Natural killer cell (primary cell): ENCODE measurements around the gene KAZN. TPM values are rescaled to one million over a fixed set of nuclear protein-coding genes. Genes with fewer than 3 reads are reported as not detected.
A peak's percentile ranks its signal among the peaks of the same experiment; 100 is the strongest.

Experiments
- ATAC-seq, 3 donors: fragments of 150-1000 bp in 2 of 3; fragments of 200-7000 bp in 1 of 3; cut with Tn5 transposase; 1 replicate in 1 of 3; 2 replicates in 2 of 3; pipeline ENCODE4 v1.10.0; 2021; ENCODE audit warnings: mild to moderate bottlenecking in 2 of 3, moderate library complexity in 2 of 3
- DNase-seq, 2 donors: peaks; one replicate each; pipeline versions ENCODE4 v3.0.0 to v3.0.0-alpha.2; 2013 to 2021; ENCODE audit warnings: mixed read lengths in 1 of 2
- H3K27ac ChIP-seq: one replicate; pipeline ENCODE4 v1.5.1; 2013; ENCODE audit warnings: mild to moderate bottlenecking, low read length
- H3K27me3 ChIP-seq: one replicate; pipeline ENCODE4 v1.6.1; 2013; ENCODE audit warnings: low read length; ENCODE audit not compliant: control insufficient read depth, insufficient read depth
- H3K36me3 ChIP-seq: one replicate; pipeline ENCODE4 v1.6.1; 2013; ENCODE audit warnings: low read length; ENCODE audit not compliant: control insufficient read depth, insufficient read depth
- H3K4me1 ChIP-seq: one replicate; pipeline ENCODE4 v1.6.1; 2013; ENCODE audit warnings: low read length; ENCODE audit not compliant: control insufficient read depth, insufficient read depth
- H3K4me3 ChIP-seq: one replicate; pipeline ENCODE4 v1.5.1; 2013; ENCODE audit warnings: low read length
- H3K9me3 ChIP-seq: one replicate; pipeline ENCODE4 v1.6.1; 2013; ENCODE audit warnings: low read length; ENCODE audit not compliant: control insufficient read depth, insufficient read depth
- H3K27ac Mint-ChIP-seq, 2 donors: one replicate each; pipeline ENCODE4 v1.8.0; 2022; ENCODE audit warnings: mild to moderate bottlenecking in 2 of 2, mixed read lengths in 2 of 2, moderate library complexity in 1 of 2
- H3K27me3 Mint-ChIP-seq, 2 donors: one replicate each; pipeline ENCODE4 v1.8.0; 2022; ENCODE audit warnings: low read depth in 2 of 2, mixed read lengths in 2 of 2
- H3K36me3 Mint-ChIP-seq: one replicate; pipeline ENCODE4 v1.8.0; 2022; ENCODE audit warnings: mixed read lengths
- H3K4me1 Mint-ChIP-seq, 2 donors: one replicate each; pipeline ENCODE4 v1.8.0; 2022; ENCODE audit warnings: mixed read lengths in 2 of 2
- H3K4me3 Mint-ChIP-seq: one replicate; pipeline ENCODE4 v1.8.0; 2022; ENCODE audit warnings: mild to moderate bottlenecking, moderate library complexity, mixed read lengths
- H3K9me3 Mint-ChIP-seq, 2 donors: one replicate each; pipeline ENCODE4 v1.8.0; 2022; ENCODE audit warnings: mixed read lengths in 2 of 2
- CTCF ChIP-seq: fragments of 200-600 bp; IDR thresholded peaks from one replicate; pipeline ENCODE4 v1.8.0; 2022; ENCODE audit warnings: antibody characterized with exemption
- WGBS: methylation state at CpG from one replicate; pipeline ENCODE4 v1.1.7; 2013; ENCODE audit warnings: missing lambda C conversion rate; ENCODE audit not compliant: insufficient coverage; 5-methylcytosine and 5-hydroxymethylcytosine counted together
- intact Hi-C: fragments of 100-400 bp; cut with micrococcal nuclease; formaldehyde crosslinking; loops from one replicate; pipeline ENCODE4 v1.14.2; 2022
- total RNA-seq, 4 donors: library from RNA; stranded (reverse); fragments of 120-200 nt in 1 of 4; gene quantifications; one replicate each; pipeline versions ENCODE4 v1.2.3 to v1.2.4, GENCODE V29; 2013 to 2022

Gene KAZN
- total RNA-seq, 3 donors from 2014 or later (not counting 1 experiment from before 2014, with no cell fraction given), result 1.2 to 2.0 (median 1.7) TPM

DNA sequence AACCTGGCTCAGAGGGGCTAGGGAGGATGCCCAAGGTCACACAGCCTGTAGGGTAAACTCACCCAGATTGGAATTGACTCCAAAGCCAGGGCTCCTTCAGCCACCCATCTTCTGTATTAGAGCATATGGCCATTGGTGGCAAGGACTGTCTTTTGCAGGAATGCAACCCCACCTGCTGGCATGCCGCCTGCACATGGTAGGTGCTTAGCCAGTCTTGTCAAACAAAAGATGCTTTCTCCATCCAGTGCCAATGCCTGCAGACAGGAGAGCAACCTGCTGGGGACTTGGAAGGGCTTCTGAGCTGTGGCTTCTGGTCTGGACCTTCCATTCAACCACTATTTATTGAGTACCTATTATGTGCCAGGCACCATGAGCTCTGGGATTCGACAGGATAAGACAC, 459.8 kb downstream of the KAZN start:
- DNase-seq, result no peak
- no peak for TF ChIP-seq CTCF
- peaks cover 6% of the 10 kb centered on the region for H3K9me3 ChIP-seq
- no peak overlapping the region for H3K27ac ChIP-seq
- 96% methylated on average over 1 of the region's 2 CpGs for WGBS
- intact Hi-C loops, result no loop called here
- no peak overlapping the region for H3K27ac Mint-ChIP-seq
- H3K36me3 Mint-ChIP-seq, result no peaks in the 10 kb centered on the region
- H3K4me3 Mint-ChIP-seq, result no peak overlapping the region
- H3K9me3 Mint-ChIP-seq, result no peaks in the 10 kb centered on the region
- no peaks in the 10 kb centered on the region for H3K4me1 ChIP-seq
- ATAC-seq, result no peak
- H3K27me3 ChIP-seq, result no peaks in the 10 kb centered on the region
- H3K4me1 Mint-ChIP-seq, result peaks cover 0 to 10% of the 10 kb centered on the region in 2 donors
- peaks cover 4 to 7% of the 10 kb centered on the region in 2 donors for H3K27me3 Mint-ChIP-seq
- no peaks in the 10 kb centered on the region for H3K36me3 ChIP-seq
- H3K4me3 ChIP-seq, result no peak overlapping the region

DNA sequence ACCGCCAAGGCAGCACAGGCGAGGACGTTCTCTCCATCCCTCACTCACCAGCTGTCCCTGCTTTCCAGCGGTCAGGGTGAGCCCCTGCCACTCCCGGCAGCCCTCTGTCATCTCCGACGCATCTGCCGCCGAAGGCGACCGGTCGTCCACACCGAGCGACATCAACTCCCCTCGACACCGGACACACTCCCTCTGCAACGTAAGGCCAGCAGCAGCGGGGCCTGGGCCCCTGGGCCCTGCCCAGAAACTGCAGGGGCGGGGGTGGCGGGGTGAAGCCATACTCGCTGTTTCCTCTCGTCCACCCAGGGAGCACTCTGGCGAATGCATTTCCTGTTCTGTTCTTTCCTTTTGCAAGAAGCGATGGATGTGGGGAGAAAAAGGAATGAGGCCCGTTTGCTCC, 461.6 kb downstream of the KAZN start:
- Histone ChIP-seq H3K36me3 (no peaks in the 10 kb centered on the region), H3K27me3 (no peaks in the 10 kb centered on the region), H3K4me1 (peaks cover 9% of the 10 kb centered on the region), H3K27ac (no peak overlapping the region), H3K4me3 (no peak overlapping the region), H3K9me3 (peaks cover 7% of the 10 kb centered on the region)
- Mint-ChIP-seq H3K27me3 (peaks cover 4 to 7% of the 10 kb centered on the region in 2 donors), H3K27ac (no peak overlapping the region), H3K4me1 (peaks cover 0 to 23% of the 10 kb centered on the region in 2 donors), H3K9me3 (no peaks in the 10 kb centered on the region), H3K36me3 (no peaks in the 10 kb centered on the region), H3K4me3 (no peak overlapping the region)
- 91% methylated on average over 25 of the region's 25 CpGs for whole genome bisulfite sequencing
- TF ChIP-seq CTCF, result no peak
- intact Hi-C loops, result no loop called here
- DNase-seq, result no peak
- no peak for ATAC-seq

DNA sequence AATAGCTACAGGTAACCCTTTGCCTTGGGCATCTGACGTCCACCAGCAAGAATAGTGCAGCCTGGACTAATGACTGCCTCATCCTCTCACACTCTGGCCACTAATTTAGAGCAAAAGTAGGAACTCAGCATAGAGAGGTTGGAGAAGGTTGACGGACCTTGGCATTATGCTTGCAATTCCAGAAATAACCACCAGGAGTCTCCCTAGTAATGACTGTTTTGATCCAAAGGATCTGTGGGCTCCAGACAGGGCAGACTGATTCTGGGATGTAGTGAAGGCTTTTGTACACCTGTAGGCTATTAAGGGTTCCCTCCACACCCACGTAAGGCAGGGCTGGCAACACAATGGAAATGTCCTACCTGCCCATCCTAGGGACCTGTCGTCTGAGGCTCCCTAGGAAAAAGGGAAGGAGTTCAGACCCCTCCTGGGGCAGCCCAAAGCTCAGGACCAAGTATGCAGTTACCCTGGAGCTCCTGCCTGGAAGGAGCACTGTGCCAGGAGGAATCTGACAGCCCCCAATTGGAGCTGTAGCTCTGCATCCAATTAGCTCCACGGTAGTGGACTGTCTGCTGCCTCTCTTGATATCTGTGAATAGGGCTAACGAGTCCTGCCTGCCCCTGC, 464.1 kb downstream of the KAZN start:
- no peaks in the 10 kb centered on the region for H3K36me3 Mint-ChIP-seq
- ATAC-seq, result no peak
- no peak for DNase-seq
- no peak overlapping the region for H3K4me3 Mint-ChIP-seq
- no peaks in the 10 kb centered on the region for H3K36me3 ChIP-seq
- no peaks in the 10 kb centered on the region for H3K9me3 Mint-ChIP-seq
- WGBS, result 100% methylated on average over 6 of the region's 6 CpGs
- no peak overlapping the region for H3K27ac Mint-ChIP-seq
- H3K4me3 ChIP-seq, result no peak overlapping the region
- no peaks in the 10 kb centered on the region for H3K27me3 ChIP-seq
- intact Hi-C loops, result loop anchor here (1.0 kb wide), 1 partner anchor 38 kb away; no protein-coding TSS in a partner anchor
- peaks cover 34% of the 10 kb centered on the region for H3K4me1 ChIP-seq
- peak; percentile 66 for TF ChIP-seq CTCF
- no peak overlapping the region for H3K27ac ChIP-seq
- peaks cover 4 to 7% of the 10 kb centered on the region in 2 donors for H3K27me3 Mint-ChIP-seq
- H3K9me3 ChIP-seq, result peaks cover 13% of the 10 kb centered on the region
- peaks cover 20 to 47% of the 10 kb centered on the region in 2 donors for H3K4me1 Mint-ChIP-seq

- Mint-ChIP-seq H3K36me3 (no peaks in the 10 kb centered on the region), H3K9me3 (no peaks in the 10 kb centered on the region), H3K4me3 (no peak overlapping the region), H3K27me3 (peaks cover 0 to 4% of the 10 kb centered on the region in 2 donors), H3K27ac (peak overlapping the region in 1 of 2 donors; percentile 16), H3K4me1 (peaks cover 21 to 44% of the 10 kb centered on the region in 2 donors)
- ATAC-seq (no peak), DNase-seq (no peak)
- TF ChIP-seq CTCF, result no peak
- no peaks in the 10 kb centered on the region for H3K36me3 ChIP-seq
- no peak overlapping the region for H3K27ac ChIP-seq
- intact Hi-C loops, result no loop called here
- no peaks in the 10 kb centered on the region for H3K27me3 ChIP-seq
- H3K9me3 ChIP-seq, result peaks cover 13% of the 10 kb centered on the region
- peaks cover 34% of the 10 kb centered on the region for H3K4me1 ChIP-seq
- 95% methylated on average over 7 of the region's 7 CpGs for WGBS
- H3K4me3 ChIP-seq, result no peak overlapping the region
These were observed 464.9 kb downstream of the KAZN start for GRCh38 chr1:15063346-15063745.
